GM19099 (cell line): ENCODE measurements around the gene NAA11.

Experiments
- POLR2A ChIP-seq: IDR thresholded peaks from 3 replicates; pipeline ENCODE4 v1.6.1; 2011; ENCODE audit warnings: low read depth; ENCODE audit not compliant: insufficient read length; ENCODE audit errors: extremely low read depth

Gene NAA11

DNA sequence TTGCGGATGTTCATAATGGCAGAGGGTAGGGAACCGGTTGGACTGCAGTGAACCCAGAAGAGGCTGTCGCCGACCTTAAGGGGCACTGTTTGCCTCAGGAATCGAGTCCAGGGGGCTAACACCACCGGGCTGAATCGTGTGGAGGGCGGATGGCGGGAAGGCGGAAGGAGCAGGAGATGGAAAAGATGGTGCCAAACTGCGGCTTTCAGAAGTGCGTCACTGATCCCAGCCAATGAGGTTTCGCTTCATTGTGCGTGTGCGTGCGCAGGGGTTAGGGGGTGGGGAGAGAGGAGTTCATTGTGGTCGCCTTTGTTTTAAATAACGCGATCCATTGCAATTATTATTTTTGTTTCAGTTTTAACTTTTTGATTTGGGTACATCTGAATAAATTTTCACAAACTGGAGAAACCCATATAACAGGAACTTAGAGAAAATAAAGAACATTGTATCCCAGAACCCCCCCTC is at the start of gene NAA11:
Gene NAA11, minus strand, starts transcription at position 198 of the 465 bp plus-strand sequence. Its CDS starts 184 bp downstream, at position 14.
- TF ChIP-seq POLR2A, result no peak

GRCh38 chr4:79370026-79370425 is 44.2 kb upstream of the NAA11 start:
- no peak for TF ChIP-seq POLR2A

- TF ChIP-seq POLR2A, result no peak
These were observed 41.2 kb upstream of the NAA11 start for GRCh38 chr4:79367096-79367495.

DNA sequence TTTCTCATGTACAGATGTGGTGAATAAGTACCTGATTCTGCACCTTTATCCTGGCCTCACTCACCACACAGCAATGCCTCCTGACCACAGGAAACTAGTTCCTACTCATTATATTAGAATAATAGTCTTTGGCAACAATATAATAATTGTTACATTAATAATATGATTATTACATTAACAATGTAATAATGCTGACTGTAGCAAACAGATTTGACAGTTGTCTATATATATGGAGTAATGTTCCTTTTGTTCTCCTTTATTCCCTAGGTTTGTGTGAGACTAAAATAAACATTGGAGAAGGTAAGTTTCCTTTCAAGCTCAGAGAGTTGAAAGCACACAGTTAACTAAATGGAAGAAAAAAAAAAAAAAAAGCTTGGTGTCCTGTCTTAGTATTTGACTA is 40.6 kb upstream of the NAA11 start:
- TF ChIP-seq POLR2A, result no peak

DNA sequence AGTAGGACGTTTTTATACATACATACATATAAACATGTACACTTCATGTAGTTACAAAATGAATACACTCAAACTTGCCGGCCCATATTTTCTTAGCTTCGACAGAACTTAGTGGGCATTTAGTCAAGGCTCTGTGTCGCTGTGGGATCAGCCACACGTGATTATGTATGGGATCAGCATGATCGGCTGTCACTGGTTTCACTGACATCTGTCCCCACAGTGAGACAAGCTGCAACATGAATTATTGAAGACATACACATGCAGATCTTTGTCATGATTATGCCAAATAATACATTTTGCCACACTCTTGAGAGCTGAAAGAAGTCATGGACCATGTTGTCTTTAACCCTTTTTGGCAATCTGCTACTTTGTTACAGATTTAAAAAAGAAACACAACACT is 38.2 kb upstream of the NAA11 start:
- no peak for TF ChIP-seq POLR2A

DNA sequence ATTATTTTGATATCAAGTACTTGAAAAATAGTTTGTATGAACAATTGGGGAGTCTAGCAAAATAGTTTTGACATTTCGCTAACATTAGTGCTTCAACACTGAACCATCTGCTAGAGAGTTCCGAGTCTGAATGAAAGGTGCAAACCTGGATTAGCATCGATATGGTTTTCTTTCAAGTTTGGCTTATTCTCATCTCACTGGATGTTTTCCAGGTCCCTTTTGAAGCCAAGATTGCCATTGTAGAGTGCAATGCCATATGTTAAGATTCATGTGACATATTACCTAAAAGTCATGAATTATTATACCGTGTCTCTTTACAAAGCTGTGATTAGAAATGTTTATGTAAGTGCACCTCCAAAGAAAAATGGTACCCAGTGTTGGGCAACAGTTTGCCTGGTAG is 36.8 kb upstream of the NAA11 start:
- no peak for TF ChIP-seq POLR2A

DNA sequence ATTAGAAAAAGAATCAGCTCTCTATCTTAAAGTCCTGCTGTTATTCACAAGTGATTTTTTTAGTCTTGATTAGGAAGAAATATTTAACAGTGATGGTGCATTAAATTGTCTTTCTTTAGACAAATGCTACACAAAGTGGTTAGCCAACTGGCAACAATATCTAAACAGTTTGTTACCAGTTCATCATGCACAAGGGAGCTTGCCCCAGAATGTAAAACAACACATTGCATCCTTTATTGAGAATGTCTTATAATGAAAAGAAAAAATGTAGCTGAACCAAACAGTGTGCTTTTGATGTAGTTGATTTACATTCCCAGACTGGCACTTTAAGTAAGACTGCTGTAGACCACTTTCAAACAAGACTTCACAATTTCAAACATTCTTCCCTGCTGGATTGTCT is 34.1 kb upstream of the NAA11 start:
- no peak for TF ChIP-seq POLR2A

GRCh38 chr4:79358438-79358837 is 32.6 kb upstream of the NAA11 start:
- no peak for TF ChIP-seq POLR2A

DNA sequence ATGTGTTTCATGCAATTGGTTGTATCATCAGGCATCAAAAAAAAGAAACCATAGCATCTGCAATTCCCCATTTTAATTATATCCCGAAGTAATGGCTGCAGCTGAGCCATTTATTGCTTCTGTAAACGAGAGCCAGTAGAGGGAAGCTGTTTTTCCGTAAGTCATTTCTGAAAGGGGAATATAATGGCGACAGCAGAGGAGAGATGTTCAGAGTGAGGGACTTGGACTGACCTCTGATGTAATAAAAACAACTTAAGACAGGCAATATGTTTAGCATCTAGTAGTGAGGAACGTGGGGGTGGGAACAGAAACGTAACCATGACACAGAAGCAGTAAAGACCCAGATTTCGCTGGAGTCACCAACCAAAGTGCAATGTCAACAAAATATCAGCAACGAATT is 31.5 kb upstream of the NAA11 start:
- TF ChIP-seq POLR2A, result no peak

- TF ChIP-seq POLR2A, result no peak
These were observed 27.2 kb upstream of the NAA11 start for GRCh38 chr4:79353075-79353474.

DNA sequence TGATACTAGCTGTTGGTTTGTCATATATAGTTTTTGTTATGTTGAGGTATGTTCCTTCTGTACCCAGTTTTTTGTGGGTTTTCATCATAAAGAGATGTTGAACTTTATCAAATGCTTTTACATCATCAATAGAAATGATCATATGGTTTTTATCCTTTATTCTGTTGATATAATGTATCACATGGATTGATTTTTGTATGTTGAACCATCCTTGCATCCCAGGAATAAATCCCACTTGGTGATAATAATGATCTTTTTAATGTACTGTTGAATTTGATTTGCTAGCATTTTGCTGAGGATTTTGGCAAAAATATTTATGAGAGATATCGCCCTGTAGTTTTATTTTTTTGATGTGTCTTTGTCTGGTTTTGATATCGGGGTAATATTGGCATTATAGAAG is 22.5 kb upstream of the NAA11 start:
- no peak for TF ChIP-seq POLR2A

GRCh38 chr4:79341893-79342653 is 16.2 kb upstream of the NAA11 start:
- no peak for TF ChIP-seq POLR2A

- no peak for TF ChIP-seq POLR2A
These were observed 14.7 kb upstream of the NAA11 start for GRCh38 chr4:79340568-79340967.

DNA sequence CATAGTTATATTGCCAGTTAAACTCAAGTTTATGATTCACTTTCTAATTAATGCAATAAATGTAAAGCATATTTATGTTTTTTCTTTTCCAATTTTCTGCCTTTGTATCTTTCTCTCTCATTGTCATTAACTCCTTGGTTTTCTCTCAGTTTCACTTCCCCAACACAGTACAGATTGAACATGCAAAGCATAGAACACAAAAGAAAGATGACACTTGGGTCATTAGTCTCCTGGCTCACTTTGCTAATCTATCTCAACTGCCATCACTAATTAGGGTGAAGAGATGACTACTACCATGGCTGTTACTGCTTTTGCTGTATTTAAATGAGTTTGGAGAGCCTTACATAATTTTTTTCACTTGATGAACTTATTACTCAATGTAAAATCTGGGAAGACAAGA is 12.3 kb upstream of the NAA11 start:
- no peak for TF ChIP-seq POLR2A

DNA sequence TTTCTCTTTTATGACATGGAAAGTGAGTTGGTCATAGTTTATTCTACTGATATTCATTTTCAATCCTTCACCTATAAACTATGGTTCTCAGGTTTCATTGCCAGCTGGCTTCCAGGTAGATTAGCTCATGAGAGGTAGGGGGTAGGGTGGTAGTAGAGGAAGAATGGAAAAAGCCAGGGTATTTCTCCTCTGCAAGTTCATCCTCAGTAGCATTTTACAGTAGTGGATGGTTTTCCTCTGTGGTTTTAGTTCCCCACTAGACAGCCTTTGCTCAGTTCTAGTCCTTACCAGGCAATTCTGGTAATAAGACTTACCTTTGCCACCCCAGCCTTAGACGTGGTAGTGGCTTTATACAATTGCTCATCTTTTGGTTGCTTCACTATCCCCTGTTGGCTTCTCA is 8.9 kb upstream of the NAA11 start:
- TF ChIP-seq POLR2A, result no peak

DNA sequence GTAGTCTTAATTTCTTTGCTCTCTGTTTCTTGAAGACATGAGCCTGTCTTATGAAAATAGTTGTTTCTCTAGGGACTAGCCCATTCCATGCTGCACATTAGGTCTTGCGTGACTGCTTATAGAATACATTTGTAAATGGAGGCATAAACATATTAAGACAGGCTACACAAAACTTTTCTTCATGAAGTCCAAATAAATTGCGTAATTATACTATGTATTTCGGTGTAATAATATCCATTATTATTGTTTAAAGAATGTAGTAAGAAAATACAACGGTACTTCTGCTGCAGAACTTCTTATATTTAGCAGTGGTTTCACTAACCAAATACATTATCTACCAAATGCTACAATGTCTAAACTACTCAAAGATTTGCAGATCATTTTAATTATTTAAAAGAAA is 8.5 kb upstream of the NAA11 start:
- no peak for TF ChIP-seq POLR2A
